HT-29 (cell line): Measurements from ENCODE around the gene RAX2. TPM values are rescaled to one million over a fixed set of nuclear protein-coding genes. Genes with fewer than 3 reads are reported as not detected.

Source experiments
- DNase-seq: peaks from one replicate; pipeline ENCODE4 v3.0.0-alpha.2; 2015; ENCODE audit warnings: low spot score
- total RNA-seq: library from RNA; depleted of rRNA; stranded (reverse); fragments of >200 nt; shearing (Covaris generic); gene quantifications from 2 replicates; pipeline ENCODE4 v1.2.3, GENCODE V29; 2014

The RAX2 gene
- total RNA-seq, 1 experiment from 2014 or later, result not detected

DNA sequence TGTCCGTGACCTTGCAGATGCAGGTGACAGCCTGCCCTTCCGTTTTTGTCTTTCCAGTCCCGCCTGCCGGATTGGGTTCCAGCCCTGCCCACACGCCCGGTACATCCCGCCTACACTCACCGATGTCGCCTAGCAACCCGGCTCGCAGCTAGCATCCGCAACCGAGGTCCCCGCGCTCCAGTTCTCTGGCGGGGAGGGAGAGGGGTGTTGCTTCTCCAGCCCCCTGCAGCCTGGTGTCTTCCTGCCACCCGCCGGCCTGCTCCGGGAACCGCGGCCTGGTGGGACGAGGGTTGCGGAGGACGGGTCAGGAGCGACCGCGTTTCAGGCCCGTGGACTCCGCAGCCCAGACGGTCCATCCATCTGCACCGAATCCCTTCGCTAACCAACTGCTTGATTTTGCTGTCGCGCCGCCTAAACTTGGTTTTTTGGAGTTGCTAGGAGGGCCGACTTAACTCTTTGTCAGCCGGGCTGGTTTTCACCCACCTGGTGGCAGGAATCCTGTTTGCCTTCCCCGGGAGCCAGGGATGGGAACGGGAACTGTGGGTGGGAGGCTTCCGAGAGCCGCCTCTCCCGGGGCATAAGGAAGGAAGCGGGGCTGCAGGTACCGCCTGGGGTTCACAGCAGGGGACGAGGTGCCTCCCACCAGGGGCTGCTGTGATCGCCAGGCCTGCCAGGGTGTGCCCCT is 29.5 kb upstream of the RAX2 start:
- DNase-seq, result no peak

GRCh38 chr19:3800996-3801395 is 29.0 kb upstream of the RAX2 start:
- DNase-seq, result no peak

- DNase-seq, result no peak
Observed at GRCh38 chr19:3798137-3798536, 26.1 kb upstream of the RAX2 start.

- DNase-seq, result no peak
Observed at GRCh38 chr19:3796358-3796757, 24.3 kb upstream of the RAX2 start.

DNA sequence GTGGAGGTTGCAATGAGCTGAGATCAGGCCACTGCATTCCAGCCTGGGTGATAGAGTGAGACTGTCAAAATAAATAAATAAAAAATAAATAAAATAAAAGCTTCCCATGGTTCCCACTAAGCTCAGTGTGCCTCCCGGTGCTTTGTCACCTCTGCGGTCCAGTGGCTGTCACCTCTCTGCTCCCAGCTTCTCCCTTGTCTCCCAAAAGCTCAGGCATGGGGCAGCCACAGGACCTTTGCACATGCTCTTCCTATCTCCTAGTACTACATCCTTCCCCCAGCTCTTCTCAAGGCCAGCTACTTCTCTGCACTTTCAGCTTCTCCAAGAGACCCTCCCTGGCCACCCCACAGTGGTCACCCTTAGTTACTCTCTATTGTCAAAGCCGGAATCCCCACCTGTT is 21.8 kb upstream of the RAX2 start:
- no peak for DNase-seq

GRCh38 chr19:3792114-3792513 is 20.1 kb upstream of the RAX2 start:
- DNase-seq, result no peak

- DNase-seq, result no peak
Observed at GRCh38 chr19:3790941-3791340, 18.9 kb upstream of the RAX2 start.

GRCh38 chr19:3790209-3790734 is 18.2 kb upstream of the RAX2 start:
- DNase-seq, result no peak

GRCh38 chr19:3788996-3789778 is 17.2 kb upstream of the RAX2 start:
- DNase-seq, result no peak

- DNase-seq, result no peak
Observed at GRCh38 chr19:3785938-3786824, 14.2 kb upstream of the RAX2 start, which contains the start of gene MATK. Gene MATK, minus strand, starts transcription at chr19:3786381. Its CDS starts 1,246 bp downstream, at chr19:3785135.

GRCh38 chr19:3785451-3785937 is 13.5 kb upstream of the RAX2 start:
- DNase-seq, result no peak

GRCh38 chr19:3784607-3785450 is 12.8 kb upstream of the RAX2 start:
- DNase-seq, result peak; percentile 14

DNA sequence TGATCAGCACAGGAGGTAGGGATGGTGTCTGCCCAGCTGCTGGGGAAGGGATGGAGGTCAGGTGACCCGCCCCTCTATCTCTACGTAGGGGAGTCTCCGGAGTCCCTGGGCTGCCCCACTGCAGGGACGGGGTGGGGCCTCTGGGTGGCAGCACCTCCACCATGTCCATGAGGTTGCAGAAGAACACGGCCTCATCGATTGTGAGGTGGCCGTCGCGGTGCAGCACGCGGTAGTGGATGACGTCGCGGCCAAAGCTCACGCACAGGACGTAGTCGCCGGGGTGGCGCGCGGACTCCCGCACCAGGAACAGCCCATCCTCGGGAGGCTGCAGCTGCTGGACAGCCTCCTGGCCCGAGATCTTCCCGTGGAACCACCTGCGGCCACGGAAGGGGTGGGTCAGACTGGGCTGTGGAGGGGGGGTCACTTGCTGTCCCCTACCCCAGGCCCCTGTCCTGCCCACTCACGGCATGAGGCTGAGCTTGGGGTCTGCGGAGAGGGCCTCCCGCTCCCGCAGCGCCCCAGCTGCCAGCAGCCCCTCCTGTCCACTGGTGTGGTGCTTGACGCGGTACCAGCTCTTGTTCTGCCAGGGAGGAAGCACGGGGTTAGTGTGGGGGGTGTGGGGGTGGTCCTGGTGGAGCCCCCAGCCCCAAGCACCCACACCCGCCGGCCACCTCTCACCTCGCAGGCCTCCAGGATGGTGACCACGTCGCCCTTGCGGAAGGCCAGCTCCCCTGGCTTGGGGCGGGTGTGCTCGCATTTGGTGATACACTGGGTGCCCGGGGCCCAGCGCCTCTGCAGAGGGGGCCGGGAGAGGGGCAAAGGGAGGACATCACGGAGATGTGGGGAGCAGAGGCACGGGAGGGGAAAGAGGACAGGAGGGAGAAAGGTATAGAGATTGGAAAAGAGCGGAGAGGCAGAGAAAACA is 11.9 kb upstream of the RAX2 start:
- no peak for DNase-seq

GRCh38 chr19:3782903-3783302 is 10.9 kb upstream of the RAX2 start:
- DNase-seq, result no peak

- DNase-seq, result no peak
Observed at GRCh38 chr19:3782330-3782729, 10.3 kb upstream of the RAX2 start.

GRCh38 chr19:3781603-3782002 is 9.6 kb upstream of the RAX2 start:
- DNase-seq, result no peak

GRCh38 chr19:3780786-3781304 is 8.8 kb upstream of the RAX2 start:
- no peak for DNase-seq

GRCh38 chr19:3778899-3779723 is 7.1 kb upstream of the RAX2 start:
- DNase-seq, result no peak
